OCI-LY1 (cell line): ENCODE measurements around the gene BHMT.

Experiments
- H2AFZ ChIP-seq: fragments of 200-600 bp; sonication (generic), shearing (Covaris generic); 2 replicates; pipeline ENCODE4 v1.6.0; 2014; ENCODE audit warnings: antibody characterized with exemption, mild to moderate bottlenecking, low read length
- H3F3A ChIP-seq: fragments of 200-600 bp; sonication (generic), shearing (Covaris generic); 2 replicates; pipeline ENCODE4 v1.6.0; 2014; ENCODE audit warnings: mild to moderate bottlenecking, antibody characterized with exemption, low read length, moderate library complexity; ENCODE audit not compliant: insufficient read depth
- H3K27ac ChIP-seq: fragments of 200-600 bp; sonication (generic); 2 replicates; pipeline ENCODE4 v1.5.1; 2014; ENCODE audit warnings: low read length, mixed run types, mild to moderate bottlenecking, low read depth; ENCODE audit not compliant: poor library complexity, severe bottlenecking
- H3K27me3 ChIP-seq: fragments of 200-600 bp; sonication (generic); 2 replicates; pipeline ENCODE4 v1.6.0; 2014; ENCODE audit warnings: antibody characterized with exemption, mild to moderate bottlenecking, low read length, moderate library complexity; ENCODE audit not compliant: insufficient read depth
- H3K36me3 ChIP-seq: fragments of 200-600 bp; sonication (generic); 2 replicates; pipeline ENCODE4 v1.6.1; 2014; ENCODE audit warnings: mild to moderate bottlenecking, antibody characterized with exemption, low read length, moderate library complexity, mixed read lengths; ENCODE audit not compliant: insufficient read depth
- H3K4me1 ChIP-seq: fragments of 200-600 bp; sonication (generic); 2 replicates; pipeline ENCODE4 v1.5.1; 2014; ENCODE audit warnings: mild to moderate bottlenecking, low read length, moderate library complexity; ENCODE audit not compliant: insufficient read depth, severe bottlenecking
- H3K4me2 ChIP-seq: fragments of 200-600 bp; sonication (generic), shearing (Covaris generic); 2 replicates; pipeline ENCODE4 v1.6.1; 2014; ENCODE audit warnings: low read length
- H3K4me3 ChIP-seq: fragments of 200-600 bp; sonication (generic); 2 replicates; pipeline ENCODE4 v1.5.1; 2014; ENCODE audit warnings: low read length, low read depth, mild to moderate bottlenecking, mixed read lengths; ENCODE audit not compliant: poor library complexity, severe bottlenecking
- H3K79me2 ChIP-seq: fragments of 200-600 bp; shearing (Covaris generic); 2 replicates; pipeline ENCODE4 v1.6.1; 2016; ENCODE audit warnings: mixed run types, low read length, mixed read lengths; ENCODE audit not compliant: insufficient read depth
- H3K9ac ChIP-seq: fragments of 200-600 bp; sonication (generic), shearing (Covaris generic); 2 replicates; pipeline ENCODE4 v1.6.1; 2014; ENCODE audit warnings: mild to moderate bottlenecking, low read length, mixed read lengths
- H3K9me2 ChIP-seq: fragments of 200-600 bp; sonication (generic), shearing (Covaris generic); 2 replicates; pipeline ENCODE4 v1.6.1; 2014; ENCODE audit warnings: low read depth, mild to moderate bottlenecking, low read length, mixed read lengths
- H3K9me3 ChIP-seq: fragments of 200-600 bp; shearing (Covaris generic); 2 replicates; pipeline ENCODE4 v1.6.1; 2014; ENCODE audit warnings: low read length, mixed read lengths
- H4K20me1 ChIP-seq: fragments of 200-600 bp; sonication (generic), shearing (Covaris generic); 2 replicates; pipeline ENCODE4 v1.6.0; 2016; ENCODE audit warnings: mild to moderate bottlenecking, low read length; ENCODE audit not compliant: insufficient read depth
- CTCF ChIP-seq: fragments of 200-600 bp; sonication (generic), shearing (Covaris generic); IDR thresholded peaks from 2 replicates; pipeline ENCODE4 v1.5.1; 2017; ENCODE audit warnings: mild to moderate bottlenecking, antibody characterized with exemption, low read length, moderate library complexity, mixed read lengths
- EZH2 ChIP-seq: fragments of 200-600 bp; sonication (generic), shearing (Covaris generic); IDR thresholded peaks from 2 replicates; pipeline ENCODE4 v1.8.0; 2017; ENCODE audit warnings: borderline replicate concordance, mixed run types, mild to moderate bottlenecking, antibody characterized with exemption, low read length, moderate library complexity, mixed read lengths

The BHMT gene

GRCh38 chr5:79143684-79144379 is 32.2 kb downstream of the BHMT start:
- TF ChIP-seq CTCF (no peak), EZH2 (no peak)
- Histone ChIP-seq H4K20me1 (no peaks in the 10 kb centered on the region), H3K4me2 (no peak overlapping the region), H3K36me3 (no peaks in the 10 kb centered on the region), H3K9ac (no peak overlapping the region), H3K27me3 (no peaks in the 10 kb centered on the region), H3K9me2 (no peaks in the 10 kb centered on the region), H2AFZ (no peak overlapping the region), H3K4me1 (no peaks in the 10 kb centered on the region), H3F3A (no peaks in the 10 kb centered on the region), H3K4me3 (no peak overlapping the region), H3K9me3 (no peaks in the 10 kb centered on the region), H3K79me2 (no peaks in the 10 kb centered on the region), H3K27ac (no peak overlapping the region)

- no peaks in the 10 kb centered on the region for H3F3A ChIP-seq
- no peak overlapping the region for H3K9ac ChIP-seq
- H4K20me1 ChIP-seq: no peaks in the 10 kb centered on the region
- no peaks in the 10 kb centered on the region for H3K9me2 ChIP-seq
- H3K4me1 ChIP-seq: no peaks in the 10 kb centered on the region
- no peaks in the 10 kb centered on the region for H3K27me3 ChIP-seq
- H2AFZ ChIP-seq: no peak overlapping the region
- no peak overlapping the region for H3K4me2 ChIP-seq
- H3K4me3 ChIP-seq: no peak overlapping the region
- H3K27ac ChIP-seq: no peak overlapping the region
- no peaks in the 10 kb centered on the region for H3K9me3 ChIP-seq
- no peak for TF ChIP-seq CTCF
- no peak for TF ChIP-seq EZH2
- H3K79me2 ChIP-seq: no peaks in the 10 kb centered on the region
- H3K36me3 ChIP-seq: no peaks in the 10 kb centered on the region
Measured at GRCh38 chr5:79147076-79147475, 35.5 kb downstream of the BHMT start.

- H3K4me1 ChIP-seq: no peaks in the 10 kb centered on the region
- H3K27me3 ChIP-seq: no peaks in the 10 kb centered on the region
- H3K36me3 ChIP-seq: no peaks in the 10 kb centered on the region
- no peak overlapping the region for H3K27ac ChIP-seq
- H3K4me2 ChIP-seq: no peak overlapping the region
- H3K9ac ChIP-seq: no peak overlapping the region
- H3F3A ChIP-seq: no peaks in the 10 kb centered on the region
- no peaks in the 10 kb centered on the region for H4K20me1 ChIP-seq
- no peak overlapping the region for H2AFZ ChIP-seq
- no peak overlapping the region for H3K4me3 ChIP-seq
- no peaks in the 10 kb centered on the region for H3K9me2 ChIP-seq
- no peak for TF ChIP-seq EZH2
- no peak for TF ChIP-seq CTCF
- H3K79me2 ChIP-seq: no peaks in the 10 kb centered on the region
- no peaks in the 10 kb centered on the region for H3K9me3 ChIP-seq
Measured at GRCh38 chr5:79149433-79149832, 37.8 kb downstream of the BHMT start.
